T1000 (cell line): ENCODE data around the gene DNASE1L1.

Source experiments
- DNase-seq: peaks from one replicate; lab custom pipeline; 2025; ENCODE audit warnings: mixed read lengths; lab: John Stamatoyannopoulos, UW

Gene DNASE1L1

DNA sequence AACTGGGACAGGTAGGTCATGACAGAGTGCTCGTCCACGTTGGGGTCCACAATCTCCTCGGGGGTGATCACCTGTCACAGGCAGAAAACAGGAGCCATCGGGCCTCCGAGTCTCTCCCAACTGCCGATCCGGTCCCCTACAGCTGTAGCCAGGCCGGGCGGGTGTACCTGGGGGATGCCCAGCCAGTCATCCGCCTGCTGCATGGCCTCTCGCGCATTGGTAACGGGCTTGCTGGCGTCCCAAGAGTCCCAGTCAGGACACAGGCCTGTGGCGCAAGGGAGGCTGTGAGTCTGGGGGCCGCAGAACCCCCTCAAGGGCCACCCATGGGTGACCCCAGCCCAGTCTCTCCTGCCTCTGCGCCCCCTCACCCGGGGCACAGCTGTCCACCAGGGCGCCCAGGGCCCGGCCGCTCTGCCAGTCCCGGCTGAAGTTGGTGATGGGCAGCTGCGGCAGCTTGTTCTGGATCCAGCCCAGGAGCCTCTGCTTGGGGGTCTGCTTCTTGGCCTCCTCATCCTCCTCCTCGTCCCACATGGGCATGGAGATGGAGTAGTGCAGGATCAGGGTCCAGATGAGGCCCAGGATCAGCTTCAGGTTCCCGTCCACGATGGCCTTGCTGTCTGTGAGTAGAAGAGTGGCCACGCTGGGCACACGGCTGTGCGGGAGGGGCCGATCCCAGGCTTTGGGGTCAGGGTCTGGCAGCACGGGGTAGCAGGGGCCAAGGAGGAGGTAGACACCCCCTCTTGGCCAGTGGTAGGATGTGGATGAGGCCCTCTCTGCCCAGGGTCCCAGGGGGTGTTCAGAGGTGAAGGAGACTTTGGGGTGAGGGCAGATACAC lies 41.4 kb downstream of the DNASE1L1 start:
- no peak for DNase-seq

DNA sequence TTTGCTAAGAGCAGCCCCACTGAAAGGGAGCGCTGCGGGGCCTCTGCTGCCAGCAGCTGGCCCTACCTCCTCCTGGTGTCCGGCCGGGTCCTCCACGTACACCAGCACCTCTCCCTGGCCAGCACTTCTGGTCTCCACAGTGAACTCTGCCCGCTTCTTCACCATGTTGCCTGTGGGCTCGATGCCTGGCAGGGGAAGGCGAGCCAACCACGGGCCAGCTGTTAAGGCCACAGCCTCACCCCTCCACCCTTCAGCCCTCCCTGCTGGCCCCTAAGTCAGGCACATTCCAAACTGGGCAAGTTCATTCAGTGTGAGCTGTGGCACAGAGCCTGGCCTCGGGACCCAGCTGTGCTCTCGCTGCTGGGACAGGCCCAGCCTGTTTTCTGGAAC lies 42.4 kb downstream of the DNASE1L1 start:
- no peak for DNase-seq

DNA sequence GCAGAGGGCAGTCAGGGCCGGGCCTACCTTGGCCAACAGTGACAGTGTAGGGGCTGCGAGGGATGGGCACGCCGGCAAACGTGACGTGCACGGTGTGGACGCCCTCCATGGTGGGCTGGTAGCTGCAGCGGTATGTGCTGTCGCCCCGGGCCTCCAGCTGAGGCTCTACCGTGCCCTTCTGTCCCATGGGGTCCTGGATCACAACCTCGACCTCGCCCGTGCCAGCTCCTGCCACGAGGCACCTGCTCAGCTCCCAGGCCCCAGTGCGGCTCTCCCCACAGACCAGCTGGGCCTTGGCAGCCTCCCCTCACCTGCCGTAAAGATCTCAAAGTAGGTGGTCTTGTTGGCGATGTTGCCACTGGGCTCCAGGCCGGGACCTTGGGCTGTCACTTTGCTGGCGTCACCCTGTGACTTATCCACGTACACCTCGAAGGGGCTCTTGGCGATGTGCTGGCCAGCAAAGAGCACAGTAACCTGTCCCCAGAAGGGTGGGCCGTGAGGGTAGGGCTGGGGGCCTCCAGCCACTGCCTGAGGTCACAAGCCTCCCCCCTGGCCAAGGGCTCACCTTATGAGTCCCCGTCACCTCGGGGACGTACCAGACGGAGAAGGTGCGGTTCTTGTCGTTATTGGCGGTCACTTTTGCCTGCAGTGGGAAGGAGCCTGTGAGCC lies 42.9 kb downstream of the DNASE1L1 start:
- DNase-seq = no peak

DNA sequence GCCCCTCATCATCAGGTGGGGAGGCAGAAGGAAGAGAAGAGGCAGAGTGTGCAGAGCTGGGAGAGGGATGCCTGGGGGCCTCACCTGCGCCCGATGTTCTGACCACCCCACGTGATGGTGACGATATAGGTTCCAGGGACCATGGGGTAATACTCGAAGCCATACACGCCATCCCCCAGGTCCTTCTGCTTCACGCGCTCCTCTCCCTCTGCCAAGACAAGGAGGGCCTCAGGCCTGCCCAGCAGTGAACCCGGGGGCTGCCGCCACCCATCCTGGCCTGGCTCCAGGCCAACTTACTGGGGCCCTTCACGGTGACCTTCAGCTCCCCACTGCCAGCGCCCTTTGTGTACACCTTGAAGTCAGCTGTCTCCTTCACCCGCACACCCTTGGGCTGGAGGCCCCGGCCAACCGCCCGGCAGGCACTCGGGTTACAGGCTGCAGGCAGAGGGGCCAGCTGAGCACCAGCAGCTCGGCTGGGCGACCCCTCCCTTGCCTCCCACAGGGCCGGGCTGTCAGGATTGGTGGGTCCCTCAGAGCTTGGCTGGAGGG lies 43.9 kb downstream of the DNASE1L1 start:
- DNase-seq = no peak

- no peak for DNase-seq
Observed at GRCh38 chrX:154363706-154364439, 45.2 kb downstream of the DNASE1L1 start.

DNA sequence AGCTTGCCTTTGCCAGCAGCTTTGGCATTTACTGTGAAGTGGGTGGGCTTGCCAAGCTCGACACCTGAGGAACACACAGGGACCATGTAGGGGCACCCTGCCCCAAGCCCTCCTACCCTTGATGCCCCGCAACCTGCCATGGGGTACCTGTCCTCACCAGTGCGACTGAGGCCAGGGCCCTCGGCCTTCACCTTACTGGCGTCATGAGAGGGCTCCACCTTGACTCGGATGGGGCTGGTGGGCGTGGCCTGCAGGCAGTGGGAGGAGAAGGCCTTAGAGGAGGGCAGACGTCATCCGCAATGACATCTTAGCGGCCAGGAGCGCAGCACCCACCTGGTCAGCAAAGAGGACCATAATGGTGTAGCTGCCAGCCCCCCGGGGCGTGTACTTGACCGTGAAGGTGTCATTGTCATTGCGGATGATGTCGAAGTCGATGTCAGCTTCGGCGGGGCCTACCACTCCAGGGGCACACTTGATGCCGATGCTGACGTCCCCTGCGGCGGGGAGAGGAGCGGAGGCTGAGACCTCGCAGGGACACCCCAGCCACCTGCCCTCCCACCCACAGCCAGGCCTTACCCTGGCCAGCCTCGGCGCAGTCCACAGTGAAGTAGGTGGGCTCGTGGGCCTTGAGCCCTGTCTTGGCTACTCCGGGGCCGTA lies 46.8 kb downstream of the DNASE1L1 start:
- DNase-seq = no peak

DNA sequence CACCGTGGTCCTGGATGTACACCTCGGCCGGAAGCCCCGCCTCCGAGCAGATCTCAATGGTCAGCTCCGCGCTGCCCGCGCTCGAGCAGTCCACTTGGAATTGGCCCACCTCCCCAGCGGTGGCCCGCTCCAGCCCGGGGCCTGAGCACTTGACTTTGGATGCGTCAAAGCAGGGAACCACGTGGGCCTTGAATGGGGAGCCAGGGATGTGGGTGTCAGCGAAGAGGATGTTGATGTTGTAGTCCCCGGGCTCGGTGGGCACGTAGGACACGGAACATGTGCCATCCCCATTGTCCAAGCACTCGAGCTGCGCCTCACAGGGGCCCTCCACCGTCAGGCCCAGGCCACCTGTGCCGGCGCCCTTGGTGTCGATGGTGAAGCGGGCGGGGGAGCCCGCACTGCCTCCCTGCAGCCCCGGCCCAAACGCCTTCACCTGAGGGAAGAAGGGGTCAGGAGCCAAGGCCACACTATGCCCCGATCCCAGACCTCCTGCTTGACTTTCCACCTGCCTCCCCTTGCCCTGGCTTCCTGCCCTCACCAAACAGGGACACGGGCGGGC lies 48.8 kb downstream of the DNASE1L1 start:
- no peak for DNase-seq

- DNase-seq = no peak
Observed at GRCh38 chrX:154359362-154360154, 49.5 kb downstream of the DNASE1L1 start.

DNA sequence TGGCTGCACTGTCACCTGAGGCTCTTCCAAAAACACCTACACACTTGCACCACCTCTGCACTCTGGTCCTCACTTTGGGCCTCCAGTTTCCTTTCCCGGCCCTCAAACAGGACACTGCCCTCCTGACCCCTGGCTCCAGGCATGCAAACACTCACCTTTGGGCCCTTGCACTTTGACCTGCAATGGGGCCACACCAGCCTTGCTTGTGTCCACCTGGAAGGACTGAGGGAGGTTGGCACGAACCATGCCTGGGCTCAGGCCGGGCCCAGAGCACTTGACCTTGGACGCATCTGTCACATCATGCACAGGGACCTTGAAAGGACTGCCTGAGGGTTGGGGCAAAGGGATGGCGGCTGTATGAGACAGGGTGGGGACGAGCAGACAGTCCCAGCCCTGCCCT lies 50.2 kb downstream of the DNASE1L1 start:
- no peak for DNase-seq

GRCh38 chrX:154358011-154358410 lies 51.0 kb downstream of the DNASE1L1 start:
- no peak for DNase-seq

DNA sequence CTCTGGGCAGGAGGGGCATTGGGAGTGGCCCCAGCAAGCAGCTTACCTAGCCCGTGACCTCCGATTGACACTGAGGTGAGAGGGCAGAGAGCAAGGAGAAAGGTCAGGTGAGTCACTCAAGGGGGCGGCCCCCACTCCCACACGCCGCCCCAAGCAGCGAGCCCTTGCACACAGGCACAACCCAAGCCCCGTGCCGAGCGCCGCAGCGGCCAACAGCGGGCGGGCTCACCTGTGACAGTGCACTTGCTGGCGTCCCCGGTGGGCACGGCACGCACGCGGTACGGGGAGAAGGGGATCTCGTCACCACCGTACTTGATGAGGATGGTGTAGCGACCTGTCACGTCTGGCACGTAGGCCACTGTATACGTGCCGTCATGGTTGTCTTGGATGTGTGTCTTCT lies 51.8 kb downstream of the DNASE1L1 start:
- DNase-seq = no peak

DNA sequence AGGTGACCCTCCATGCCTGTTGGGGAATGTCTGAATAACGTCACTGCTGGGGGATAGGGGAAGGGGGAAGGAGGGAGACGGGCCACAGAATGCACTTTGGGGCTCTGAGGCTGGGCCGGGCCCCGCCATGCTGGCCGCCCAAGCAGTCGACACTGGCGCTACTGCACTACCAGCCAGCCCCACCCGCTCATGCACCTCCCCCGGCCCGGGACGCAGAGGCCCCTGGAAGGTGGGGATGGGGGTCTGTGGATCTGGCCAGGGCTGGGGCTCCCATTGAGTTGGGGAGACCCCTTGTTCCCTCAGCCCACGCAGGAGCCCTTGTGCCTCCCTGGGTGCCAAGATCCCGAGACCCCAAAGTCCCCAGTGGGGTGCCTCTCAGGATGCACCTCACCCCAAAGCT lies 52.5 kb downstream of the DNASE1L1 start:
- DNase-seq = no peak

DNA sequence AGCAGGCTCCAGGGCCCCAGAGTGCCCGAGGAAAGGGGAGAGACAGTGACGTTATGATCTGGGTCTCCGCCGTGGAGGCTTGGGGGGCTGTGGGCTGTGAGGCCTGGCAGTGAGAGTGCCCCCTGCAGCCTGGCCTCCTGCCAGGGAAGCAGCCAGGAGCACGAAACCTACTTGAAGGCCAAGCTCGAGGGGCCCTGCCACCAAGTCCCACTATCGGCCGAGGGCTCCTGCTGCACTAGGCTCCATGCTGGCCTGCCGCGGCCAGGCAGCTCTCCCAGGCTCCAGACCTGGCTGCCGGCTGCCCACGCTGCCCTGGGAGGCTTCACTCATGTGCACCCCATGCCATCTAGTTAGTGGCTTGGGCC lies 53.3 kb downstream of the DNASE1L1 start:
- DNase-seq = no peak

- DNase-seq = no peak
Observed at GRCh38 chrX:154355094-154355775, 53.8 kb downstream of the DNASE1L1 start.

GRCh38 chrX:154354516-154354915 lies 54.5 kb downstream of the DNASE1L1 start:
- DNase-seq = no peak

DNA sequence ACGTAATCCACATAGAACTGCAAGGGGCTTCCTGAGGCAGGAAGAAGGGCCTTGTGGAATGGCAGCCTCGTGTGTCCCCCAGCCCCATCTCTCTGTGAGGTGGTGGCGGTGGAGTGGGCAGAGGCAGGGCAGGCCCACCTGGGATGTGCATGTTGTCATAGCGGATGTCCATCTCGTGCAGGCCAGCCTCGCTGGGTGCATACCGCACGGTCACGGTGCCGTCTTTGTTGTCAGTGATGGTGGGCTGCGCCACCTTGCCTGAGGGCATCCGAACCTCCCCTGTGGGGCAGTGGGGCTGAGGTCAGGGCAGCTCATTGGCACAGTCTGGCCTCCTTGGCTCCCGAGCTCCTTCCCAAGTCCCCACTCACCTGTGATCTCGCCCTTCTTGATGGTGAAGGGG lies 55.0 kb downstream of the DNASE1L1 start:
- DNase-seq = no peak

DNA sequence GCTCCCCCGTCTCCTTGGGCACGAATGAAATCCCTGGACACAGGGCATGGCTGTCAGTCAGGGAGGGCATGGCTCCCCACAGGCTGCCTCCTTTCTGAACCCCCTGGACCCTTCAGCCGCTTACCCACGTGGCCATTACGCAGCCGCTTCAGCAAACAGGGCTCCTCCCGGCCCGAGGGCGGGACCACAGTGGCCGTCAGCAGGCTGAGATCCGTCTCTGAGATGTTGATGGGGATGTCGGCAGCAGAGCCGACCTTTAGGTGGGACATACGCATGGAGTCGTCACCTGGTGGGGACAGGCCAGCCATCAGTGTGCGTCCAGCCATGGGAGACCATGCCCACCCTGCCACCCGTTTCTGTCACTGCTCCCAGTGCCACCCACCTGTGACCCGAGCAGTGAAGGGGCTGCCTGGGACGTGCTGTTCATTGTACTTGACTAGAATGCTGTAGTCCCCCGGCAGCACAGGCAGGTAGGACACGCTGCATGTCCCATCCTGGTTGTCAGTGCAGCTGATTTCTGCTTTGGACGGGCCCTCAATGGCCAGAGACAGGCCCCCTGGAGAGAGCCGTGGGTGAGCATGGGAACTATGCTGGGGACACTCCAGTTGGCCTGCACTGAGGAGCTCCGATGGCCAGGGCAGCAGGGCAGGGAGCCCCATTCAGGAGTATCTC lies 55.7 kb downstream of the DNASE1L1 start:
- no peak for DNase-seq

- no peak for DNase-seq
Observed at GRCh38 chrX:154352466-154352865, 56.6 kb downstream of the DNASE1L1 start.

DNA sequence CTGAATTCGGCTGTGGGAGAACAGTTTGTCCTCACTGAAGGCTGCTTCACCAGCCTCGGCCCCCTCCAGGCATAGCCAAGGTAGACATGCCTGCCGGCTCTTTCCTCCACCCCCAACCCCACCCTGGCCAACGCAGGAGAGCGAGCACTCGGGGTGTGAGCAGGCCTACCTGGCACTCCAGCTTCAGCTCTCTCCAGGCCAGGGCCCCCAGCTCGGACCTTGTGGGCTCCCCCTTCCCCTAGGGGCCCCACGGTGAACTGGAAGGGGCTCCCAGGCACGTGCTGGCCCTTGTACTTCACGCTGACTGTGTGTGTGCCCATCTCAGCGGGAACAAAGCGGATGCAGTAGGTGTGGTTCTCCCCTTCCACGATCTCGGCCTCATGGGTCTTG lies 57.0 kb downstream of the DNASE1L1 start:
- DNase-seq = no peak
